Measurements from ENCODE around the gene PON2. TPM values are rescaled to one million over a fixed set of nuclear protein-coding genes. Genes with fewer than 3 reads are reported as not detected.

Gene PON2
- total and polyA plus RNA-seq, 2 experiments from 2014 or later: 39.4 to 42.4 TPM

DNA sequence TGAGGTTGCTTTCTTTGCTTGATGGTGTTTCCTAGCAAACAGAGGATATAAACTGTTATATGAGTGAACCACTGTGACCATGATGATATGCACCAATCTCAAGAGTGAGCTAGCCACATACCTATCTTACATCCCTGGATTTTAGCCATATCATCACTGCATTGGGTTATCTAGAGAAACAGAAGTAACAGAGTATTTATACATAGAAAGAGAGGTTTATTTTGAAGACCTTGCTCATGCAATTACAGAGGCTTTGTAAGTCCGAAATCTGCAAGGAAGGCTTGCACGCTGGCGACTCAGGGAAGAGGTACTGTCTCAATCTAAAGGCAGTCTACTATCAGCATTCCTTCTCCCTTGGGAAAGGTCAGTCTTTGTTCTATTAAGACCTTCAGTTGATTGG lies 11.8 kb upstream of the PON2 start (continued):
- TF ChIP-seq, protein P1, sequence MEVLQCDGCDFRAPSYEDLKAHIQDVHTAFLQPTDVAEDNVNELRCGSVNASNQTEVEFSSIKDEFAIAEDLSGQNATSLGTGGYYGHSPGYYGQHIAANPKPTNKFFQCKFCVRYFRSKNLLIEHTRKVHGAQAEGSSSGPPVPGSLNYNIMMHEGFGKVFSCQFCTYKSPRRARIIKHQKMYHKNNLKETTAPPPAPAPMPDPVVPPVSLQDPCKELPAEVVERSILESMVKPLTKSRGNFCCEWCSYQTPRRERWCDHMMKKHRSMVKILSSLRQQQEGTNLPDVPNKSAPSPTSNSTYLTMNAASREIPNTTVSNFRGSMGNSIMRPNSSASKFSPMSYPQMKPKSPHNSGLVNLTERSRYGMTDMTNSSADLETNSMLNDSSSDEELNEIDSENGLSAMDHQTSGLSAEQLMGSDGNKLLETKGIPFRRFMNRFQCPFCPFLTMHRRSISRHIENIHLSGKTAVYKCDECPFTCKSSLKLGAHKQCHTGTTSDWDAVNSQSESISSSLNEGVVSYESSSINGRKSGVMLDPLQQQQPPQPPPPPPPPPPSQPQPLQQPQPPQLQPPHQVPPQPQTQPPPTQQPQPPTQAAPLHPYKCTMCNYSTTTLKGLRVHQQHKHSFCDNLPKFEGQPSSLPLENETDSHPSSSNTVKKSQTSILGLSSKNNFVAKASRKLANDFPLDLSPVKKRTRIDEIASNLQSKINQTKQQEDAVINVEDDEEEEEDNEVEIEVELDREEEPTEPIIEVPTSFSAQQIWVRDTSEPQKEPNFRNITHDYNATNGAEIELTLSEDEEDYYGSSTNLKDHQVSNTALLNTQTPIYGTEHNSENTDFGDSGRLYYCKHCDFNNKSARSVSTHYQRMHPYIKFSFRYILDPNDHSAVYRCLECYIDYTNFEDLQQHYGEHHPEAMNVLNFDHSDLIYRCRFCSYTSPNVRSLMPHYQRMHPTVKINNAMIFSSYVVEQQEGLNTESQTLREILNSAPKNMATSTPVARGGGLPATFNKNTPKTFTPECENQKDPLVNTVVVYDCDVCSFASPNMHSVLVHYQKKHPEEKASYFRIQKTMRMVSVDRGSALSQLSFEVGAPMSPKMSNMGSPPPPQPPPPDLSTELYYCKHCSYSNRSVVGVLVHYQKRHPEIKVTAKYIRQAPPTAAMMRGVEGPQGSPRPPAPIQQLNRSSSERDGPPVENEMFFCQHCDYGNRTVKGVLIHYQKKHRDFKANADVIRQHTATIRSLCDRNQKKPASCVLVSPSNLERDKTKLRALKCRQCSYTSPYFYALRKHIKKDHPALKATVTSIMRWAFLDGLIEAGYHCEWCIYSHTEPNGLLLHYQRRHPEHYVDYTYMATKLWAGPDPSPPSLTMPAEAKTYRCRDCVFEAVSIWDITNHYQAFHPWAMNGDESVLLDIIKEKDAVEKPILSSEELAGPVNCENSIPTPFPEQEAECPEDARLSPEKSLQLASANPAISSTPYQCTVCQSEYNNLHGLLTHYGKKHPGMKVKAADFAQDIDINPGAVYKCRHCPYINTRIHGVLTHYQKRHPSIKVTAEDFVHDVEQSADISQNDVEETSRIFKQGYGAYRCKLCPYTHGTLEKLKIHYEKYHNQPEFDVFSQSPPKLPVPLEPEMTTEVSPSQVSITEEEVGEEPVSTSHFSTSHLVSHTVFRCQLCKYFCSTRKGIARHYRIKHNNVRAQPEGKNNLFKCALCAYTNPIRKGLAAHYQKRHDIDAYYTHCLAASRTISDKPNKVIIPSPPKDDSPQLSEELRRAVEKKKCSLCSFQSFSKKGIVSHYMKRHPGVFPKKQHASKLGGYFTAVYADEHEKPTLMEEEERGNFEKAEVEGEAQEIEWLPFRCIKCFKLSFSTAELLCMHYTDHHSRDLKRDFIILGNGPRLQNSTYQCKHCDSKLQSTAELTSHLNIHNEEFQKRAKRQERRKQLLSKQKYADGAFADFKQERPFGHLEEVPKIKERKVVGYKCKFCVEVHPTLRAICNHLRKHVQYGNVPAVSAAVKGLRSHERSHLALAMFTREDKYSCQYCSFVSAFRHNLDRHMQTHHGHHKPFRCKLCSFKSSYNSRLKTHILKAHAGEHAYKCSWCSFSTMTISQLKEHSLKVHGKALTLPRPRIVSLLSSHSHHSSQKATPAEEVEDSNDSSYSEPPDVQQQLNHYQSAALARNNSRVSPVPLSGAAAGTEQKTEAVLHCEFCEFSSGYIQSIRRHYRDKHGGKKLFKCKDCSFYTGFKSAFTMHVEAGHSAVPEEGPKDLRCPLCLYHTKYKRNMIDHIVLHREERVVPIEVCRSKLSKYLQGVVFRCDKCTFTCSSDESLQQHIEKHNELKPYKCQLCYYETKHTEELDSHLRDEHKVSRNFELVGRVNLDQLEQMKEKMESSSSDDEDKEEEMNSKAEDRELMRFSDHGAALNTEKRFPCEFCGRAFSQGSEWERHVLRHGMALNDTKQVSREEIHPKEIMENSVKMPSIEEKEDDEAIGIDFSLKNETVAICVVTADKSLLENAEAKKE (CRISPR knock-in tag; IDR thresholded peaks at IDR 0.05): no peak
- TF ChIP-seq JUNB (IDR thresholded peaks at IDR 0.05; ENCODE audit: unreplicated experiment) (no peak), EZH2phosphoT487 (IDR thresholded peaks at IDR 0.05; ENCODE audit: unreplicated experiment) (no peak), POLR2AphosphoS5 (IDR thresholded peaks at IDR 0.05; ENCODE audit: low read depth) (no peak), ZNF114 (CRISPR knock-in tag; IDR thresholded peaks at IDR 0.05) (no peak), STAT1 (IDR thresholded peaks at IDR 0.05; ENCODE audit: unreplicated experiment) (no peak)
- TF ChIP-seq, protein P2, sequence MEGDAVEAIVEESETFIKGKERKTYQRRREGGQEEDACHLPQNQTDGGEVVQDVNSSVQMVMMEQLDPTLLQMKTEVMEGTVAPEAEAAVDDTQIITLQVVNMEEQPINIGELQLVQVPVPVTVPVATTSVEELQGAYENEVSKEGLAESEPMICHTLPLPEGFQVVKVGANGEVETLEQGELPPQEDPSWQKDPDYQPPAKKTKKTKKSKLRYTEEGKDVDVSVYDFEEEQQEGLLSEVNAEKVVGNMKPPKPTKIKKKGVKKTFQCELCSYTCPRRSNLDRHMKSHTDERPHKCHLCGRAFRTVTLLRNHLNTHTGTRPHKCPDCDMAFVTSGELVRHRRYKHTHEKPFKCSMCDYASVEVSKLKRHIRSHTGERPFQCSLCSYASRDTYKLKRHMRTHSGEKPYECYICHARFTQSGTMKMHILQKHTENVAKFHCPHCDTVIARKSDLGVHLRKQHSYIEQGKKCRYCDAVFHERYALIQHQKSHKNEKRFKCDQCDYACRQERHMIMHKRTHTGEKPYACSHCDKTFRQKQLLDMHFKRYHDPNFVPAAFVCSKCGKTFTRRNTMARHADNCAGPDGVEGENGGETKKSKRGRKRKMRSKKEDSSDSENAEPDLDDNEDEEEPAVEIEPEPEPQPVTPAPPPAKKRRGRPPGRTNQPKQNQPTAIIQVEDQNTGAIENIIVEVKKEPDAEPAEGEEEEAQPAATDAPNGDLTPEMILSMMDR (conservative IDR thresholded peaks at IDR 0.05; ENCODE audit: low read depth in 2 of 2): no peak

DNA sequence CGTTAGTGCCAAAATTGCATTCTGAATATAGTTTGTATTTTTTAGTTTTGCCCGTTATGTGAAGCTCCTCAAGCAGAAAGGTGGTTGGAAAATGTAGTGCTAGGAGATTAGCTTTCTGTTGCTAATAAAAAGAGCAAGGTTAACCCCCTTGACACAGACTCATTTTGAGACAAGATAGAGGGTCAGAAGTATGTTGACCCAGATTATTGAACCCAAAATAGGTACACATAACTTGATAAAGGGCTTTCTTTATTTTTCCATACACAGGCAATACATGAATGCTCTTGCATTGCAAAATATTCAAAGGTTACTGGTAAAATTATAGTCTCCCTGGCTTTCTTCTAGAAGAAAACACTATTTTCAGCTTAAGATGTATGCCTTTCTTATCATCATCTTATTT lies 10.0 kb upstream of the PON2 start:
- no peaks in the 10 kb centered on the region for H3K4me1 Mint-ChIP-seq
- TF ChIP-seq CREB1 (CRISPR knock-in tag; IDR thresholded peaks at IDR 0.05; ENCODE audit: low read depth): no peak
- no peak for TF ChIP-seq JUNB (IDR thresholded peaks at IDR 0.05; ENCODE audit: unreplicated experiment)
- TF ChIP-seq, protein P3, sequence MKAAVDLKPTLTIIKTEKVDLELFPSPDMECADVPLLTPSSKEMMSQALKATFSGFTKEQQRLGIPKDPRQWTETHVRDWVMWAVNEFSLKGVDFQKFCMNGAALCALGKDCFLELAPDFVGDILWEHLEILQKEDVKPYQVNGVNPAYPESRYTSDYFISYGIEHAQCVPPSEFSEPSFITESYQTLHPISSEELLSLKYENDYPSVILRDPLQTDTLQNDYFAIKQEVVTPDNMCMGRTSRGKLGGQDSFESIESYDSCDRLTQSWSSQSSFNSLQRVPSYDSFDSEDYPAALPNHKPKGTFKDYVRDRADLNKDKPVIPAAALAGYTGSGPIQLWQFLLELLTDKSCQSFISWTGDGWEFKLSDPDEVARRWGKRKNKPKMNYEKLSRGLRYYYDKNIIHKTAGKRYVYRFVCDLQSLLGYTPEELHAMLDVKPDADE (IDR thresholded peaks at IDR 0.05): no peak
- no peak for TF ChIP-seq POLR2AphosphoS5 (IDR thresholded peaks at IDR 0.05; ENCODE audit: low read depth)
- TF ChIP-seq STAT1 (IDR thresholded peaks at IDR 0.05; ENCODE audit: unreplicated experiment): no peak

More for the DNA sequence above, 10.0 kb upstream of the PON2 start:
- no peak overlapping the region for H2AFZ ChIP-seq
- no peaks in the 10 kb centered on the region for H4K20me1 ChIP-seq (replicated peaks; ENCODE audit: insufficient read depth)
- H3K36me3 Mint-ChIP-seq (ENCODE audit: low read depth): no peaks in the 10 kb centered on the region
- no peak overlapping the region for H3K4me3 ChIP-seq
- no peaks in the 10 kb centered on the region for H3K27me3 ChIP-seq (ENCODE audit: insufficient read depth)
- no peaks in the 10 kb centered on the region for H3K9me2 ChIP-seq (ENCODE audit: insufficient read depth)
- no peaks in the 10 kb centered on the region for H3K79me2 ChIP-seq (replicated peaks; ENCODE audit: insufficient read depth)
- no peaks in the 10 kb centered on the region for H3K36me3 ChIP-seq (ENCODE audit: insufficient read depth)
- H3K4me1 ChIP-seq (ENCODE audit: insufficient read depth): no peaks in the 10 kb centered on the region
- H3K4me3 Mint-ChIP-seq: no peak overlapping the region
- no peak overlapping the region for H3K27ac Mint-ChIP-seq
- DNase-seq (ENCODE audit: low spot score) (no peak), ATAC-seq (no peak)
- H3F3A ChIP-seq (replicated peaks; ENCODE audit: low read depth): no peaks in the 10 kb centered on the region
- no peaks in the 10 kb centered on the region for H3K27me3 Mint-ChIP-seq (ENCODE audit: insufficient read depth, low read depth, poor library complexity)
- no peak overlapping the region for H3K27ac ChIP-seq (ENCODE audit: low read depth)
- H3K4me2 ChIP-seq: no peak overlapping the region
- H3K9me3 Mint-ChIP-seq: no peaks in the 10 kb centered on the region
